ENCODE results near the gene ZNF260. TPM values are rescaled to one million over a fixed set of nuclear protein-coding genes. Genes with fewer than 3 reads are reported as not detected.

ZNF260 gene
- total RNA-seq, 6 donors from 2014 or later = 2.1 to 18.1 (median 5.9) TPM

- Histone ChIP-seq H3K4me3 (peak overlapping the region; percentile 68 to 83 (median 76)), H3K36me3 (peaks cover 0 to 7% (median 0%) of the 10 kb centered on the region in 4 donors), H3K27ac (peak overlapping the region; percentile 89 to 96 (median 96)), H3K4me1 (peaks cover 7 to 15% (median 11%) of the 10 kb centered on the region in 4 donors), H3K27me3 (no peaks in the 10 kb centered on the region), H3K9me3 (peaks cover 0 to 2% (median 0%) of the 10 kb centered on the region in 4 donors)
- WGBS, 2 donors = 3 to 9% methylated on average over 11 to 15 of the region's 15 CpGs
- no peak for TF ChIP-seq POLR2AphosphoS5 (IDR thresholded peaks at IDR 0.05)
- TF ChIP-seq CTCF (IDR thresholded peaks at IDR 0.05) = no peak
- no peak for TF ChIP-seq POLR2A (IDR thresholded peaks at IDR 0.05)
- TF ChIP-seq EP300 (IDR thresholded peaks at IDR 0.05) = no peak
- ATAC-seq (ENCODE audit: low FRiP score in 2 of 2) = peak in 1 of 2 donors; percentile 95
- DNase-seq = peak in 1 of 2 donors; percentile 79
Observed at GRCh38 chr19:36489920-36490415, 38.1 kb downstream of the ZNF260 start.

DNA sequence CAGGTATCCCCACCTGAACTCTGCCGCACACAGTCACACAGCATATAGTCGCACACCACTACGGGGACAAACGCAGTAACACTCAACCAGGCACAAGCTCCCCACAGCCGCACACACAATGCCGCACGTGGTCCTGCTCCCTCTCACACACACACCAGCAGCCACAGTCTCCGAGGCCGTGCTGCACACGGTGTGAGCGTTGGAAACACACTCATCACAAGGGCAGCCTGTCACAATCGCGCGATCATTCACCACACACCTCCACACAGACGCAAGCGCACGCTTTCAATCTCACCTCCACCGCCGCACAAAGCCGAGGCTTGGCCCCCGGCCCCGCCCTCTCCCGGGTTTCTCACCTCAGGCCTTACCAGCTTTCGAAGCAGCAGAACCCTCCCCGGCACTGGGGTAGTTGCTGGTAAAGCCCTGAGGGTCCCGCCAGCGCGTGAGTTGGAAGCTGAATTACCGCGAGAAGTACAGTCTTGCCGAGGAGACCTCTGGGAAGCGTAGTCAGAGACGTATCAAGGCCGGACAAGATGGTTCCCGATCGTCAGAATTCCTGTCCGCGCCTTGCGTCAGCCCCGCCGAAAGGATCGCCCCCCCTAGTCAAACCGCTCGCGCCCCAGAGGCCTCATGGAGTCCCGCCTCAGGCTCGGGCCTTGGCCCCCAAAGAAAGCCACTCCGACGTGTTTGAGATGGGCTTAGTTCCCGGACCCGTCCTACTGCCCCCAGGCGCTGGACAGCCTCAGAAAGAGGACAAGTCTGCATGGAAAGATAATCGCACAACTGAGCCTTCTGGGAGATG lies 38.8 kb downstream of the ZNF260 start, which contains the start of gene ZNF566:
ZNF566 (minus strand) TSS at position 444 of the 802 bp plus-strand sequence. CDS start 13,004 bp downstream, outside the sequence.
- peak; percentile 93 to 94 for DNase-seq
- Histone ChIP-seq H3K27ac (peak within 1 kb of the TSS; percentile 89 to 96 (median 96)), H3K9me3 (peaks cover 0 to 2% (median 0%) of the 10 kb centered on the region in 4 donors), H3K36me3 (peaks cover 0 to 7% (median 0%) of the 10 kb centered on the region in 4 donors), H3K4me1 (peaks cover 7 to 15% (median 11%) of the 10 kb centered on the region in 4 donors), H3K4me3 (peak within 1 kb of the TSS; percentile 68 to 83 (median 76)), H3K27me3 (no peaks in the 10 kb centered on the region)
- TF ChIP-seq EP300 (IDR thresholded peaks at IDR 0.05) = no peak
- TF ChIP-seq POLR2A (IDR thresholded peaks at IDR 0.05) = peak in 2 of 4 donors; percentile 22 to 66
- TF ChIP-seq POLR2AphosphoS5 (IDR thresholded peaks at IDR 0.05) = peak; percentile 21 to 58
- TF ChIP-seq CTCF (IDR thresholded peaks at IDR 0.05) = peak in 3 of 6 experiments; percentile 8 to 19 (median 17)
- WGBS, 2 donors = 0 to 2% methylated on average over 5 to 34 of the region's 53 CpGs
- ATAC-seq (ENCODE audit: low FRiP score in 2 of 2) = peak; percentile 99

- H3K27me3 ChIP-seq = no peaks in the 10 kb centered on the region
- peak overlapping the region; percentile 68 to 83 (median 76) for H3K4me3 ChIP-seq
- H3K36me3 ChIP-seq = peaks cover 0 to 7% (median 0%) of the 10 kb centered on the region in 4 donors
- H3K4me1 ChIP-seq = peaks cover 7 to 15% (median 11%) of the 10 kb centered on the region in 4 donors
- TF ChIP-seq CTCF (IDR thresholded peaks at IDR 0.05) (no peak), POLR2A (IDR thresholded peaks at IDR 0.05) (no peak), POLR2AphosphoS5 (IDR thresholded peaks at IDR 0.05) (no peak), EP300 (IDR thresholded peaks at IDR 0.05) (no peak)
- ATAC-seq (ENCODE audit: low FRiP score in 2 of 2) (peak; percentile 8 to 25), DNase-seq (peak in 1 of 2 donors; percentile 26)
- H3K27ac ChIP-seq = peak overlapping the region; percentile 89 to 96 (median 96)
- peaks cover 0 to 6% (median 4%) of the 10 kb centered on the region in 4 donors for H3K9me3 ChIP-seq
- 0 to 1% methylated on average over 5 to 11 of the region's 11 CpGs for WGBS, 2 donors
Observed at GRCh38 chr19:36488846-36489117, 39.3 kb downstream of the ZNF260 start.

DNA sequence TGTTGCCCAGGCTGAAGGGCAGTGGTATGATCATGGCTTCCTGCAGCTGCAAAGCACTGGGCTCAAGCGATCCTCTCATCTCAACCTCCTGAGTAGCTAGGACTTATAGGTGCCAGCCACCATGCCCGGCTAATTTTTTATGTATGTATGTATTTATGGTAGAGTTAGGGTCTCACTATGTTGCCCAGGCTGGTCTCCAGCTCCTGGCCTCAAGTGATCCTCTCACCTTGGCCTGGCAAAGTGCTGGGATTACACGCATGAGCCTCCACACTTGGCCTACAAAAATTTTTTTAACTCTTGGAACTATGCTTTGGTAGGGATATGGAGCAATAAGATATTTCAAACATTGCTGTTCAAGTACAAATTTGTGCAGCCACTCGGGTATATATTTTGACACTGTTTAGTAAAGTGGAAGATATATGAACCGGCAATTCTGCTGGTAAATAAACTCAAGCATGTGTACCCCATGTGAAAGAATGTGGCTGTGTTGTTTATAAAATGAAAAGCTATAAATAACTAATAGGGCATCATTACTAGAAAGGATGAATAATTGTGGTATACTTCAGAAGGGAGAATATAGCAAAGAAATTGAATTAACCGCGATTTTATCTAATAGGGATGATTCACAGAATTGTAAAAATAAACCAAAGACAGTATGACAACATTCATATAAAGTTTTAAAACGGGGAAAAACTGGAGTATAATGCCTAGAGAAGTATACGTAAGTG lies 39.8 kb downstream of the ZNF260 start:
- no peak for DNase-seq
- no peak for ATAC-seq (ENCODE audit: low FRiP score in 2 of 2)
- Histone ChIP-seq H3K27me3 (no peaks in the 10 kb centered on the region), H3K4me3 (peak overlapping the region in 3 of 4 donors; percentile 68 to 83 (median 77)), H3K9me3 (peaks cover 0 to 9% (median 6%) of the 10 kb centered on the region in 4 donors), H3K36me3 (peaks cover 0 to 7% (median 0%) of the 10 kb centered on the region in 4 donors), H3K27ac (peak overlapping the region; percentile 89 to 96 (median 96)), H3K4me1 (peaks cover 7 to 15% (median 11%) of the 10 kb centered on the region in 4 donors)
- 50 to 52% methylated on average over 9 of the region's 9 CpGs for WGBS, 2 donors
- TF ChIP-seq CTCF (IDR thresholded peaks at IDR 0.05) (no peak), EP300 (IDR thresholded peaks at IDR 0.05) (no peak), POLR2AphosphoS5 (IDR thresholded peaks at IDR 0.05) (no peak), POLR2A (IDR thresholded peaks at IDR 0.05) (no peak)

All from upper lobe of left lung (tissue), 6 donors.